Neural cell (in vitro differentiated cells): Measurements from ENCODE around the gene KDM4B. TPM values are rescaled to one million over a fixed set of nuclear protein-coding genes. Genes with fewer than 3 reads are reported as not detected.
A peak's percentile ranks its signal among the peaks of the same experiment; 100 is the strongest.

ENCODE experiments used
- H2AFZ ChIP-seq: fragments of 200-600, 300-800 bp; sonication (generic), shearing (Covaris generic); 2 replicates; pipeline ENCODE4 v1.6.0; 2014; ENCODE audit warnings: low read depth, mild to moderate bottlenecking, antibody characterized with exemption, low read length, moderate library complexity
- H3F3A ChIP-seq: fragments of 200-600 bp; shearing (Covaris generic); 2 replicates; pipeline ENCODE4 v1.6.1; 2016; ENCODE audit warnings: mild to moderate bottlenecking, moderate library complexity, mixed read lengths, antibody characterized with exemption, low read length; ENCODE audit not compliant: insufficient read depth, poor library complexity, severe bottlenecking
- H3K27ac ChIP-seq: fragments of 200-600, 300-800 bp; sonication (generic), shearing (Covaris generic); 2 replicates; pipeline ENCODE4 v1.5.1; 2014; ENCODE audit warnings: mild to moderate bottlenecking, low read length, moderate library complexity
- H3K27me3 ChIP-seq: fragments of 300-800, 200-600 bp; sonication (generic), shearing (Covaris generic); 2 replicates; pipeline ENCODE4 v1.6.0; 2014; ENCODE audit warnings: mild to moderate bottlenecking, low read depth, low read length, moderate library complexity; ENCODE audit not compliant: insufficient read depth
- H3K36me3 ChIP-seq: fragments of 300-800, 200-600 bp; sonication (generic), shearing (Covaris generic); 2 replicates; pipeline ENCODE4 v1.5.1; 2014; ENCODE audit warnings: mild to moderate bottlenecking, antibody characterized with exemption, low read length, moderate library complexity; ENCODE audit not compliant: insufficient read depth
- H3K4me2 ChIP-seq: fragments of 300-800, 200-600 bp; sonication (generic), shearing (Covaris generic); 2 replicates; pipeline ENCODE4 v1.6.0; 2014; ENCODE audit warnings: mild to moderate bottlenecking, low read length
- H3K4me3 ChIP-seq: fragments of 300-800, 200-600 bp; sonication (generic), shearing (Covaris generic); 2 replicates; pipeline ENCODE4 v1.5.1; 2014; ENCODE audit warnings: mild to moderate bottlenecking, low read length, moderate library complexity
- H3K79me2 ChIP-seq: fragments of 200-600 bp; shearing (Covaris generic); replicated peaks from 2 replicates; pipeline ENCODE4 v1.6.0; 2014; ENCODE audit warnings: mild to moderate bottlenecking, low read length, moderate library complexity; ENCODE audit not compliant: insufficient read depth
- H3K9ac ChIP-seq: fragments of 300-800, 200-600 bp; sonication (generic), shearing (Covaris generic); 2 replicates; pipeline ENCODE4 v1.6.1; 2016; ENCODE audit warnings: mild to moderate bottlenecking, low read length, mixed read lengths
- H3K9me2 ChIP-seq: fragments of 200-600 bp; shearing (Covaris generic); 2 replicates; pipeline ENCODE4 v1.6.1; 2016; ENCODE audit warnings: mild to moderate bottlenecking, low read length, mixed read lengths; ENCODE audit not compliant: insufficient read depth
- H3K9me3 ChIP-seq: fragments of 200-600, 300-800 bp; sonication (generic), shearing (Covaris generic); 2 replicates; pipeline ENCODE4 v1.6.1; 2016; ENCODE audit warnings: mild to moderate bottlenecking, mixed run types, low read length, moderate library complexity, mixed read lengths
- H4K20me1 ChIP-seq: fragments of 200-600 bp; shearing (Covaris generic); 2 replicates; pipeline ENCODE4 v1.6.1; 2016; ENCODE audit warnings: mild to moderate bottlenecking, mixed run types; ENCODE audit not compliant: insufficient read depth
- EP300 ChIP-seq: fragments of 450-650 bp; conservative IDR thresholded peaks from 2 replicates; pipeline ENCODE4 v1.6.1; 2014; ENCODE audit warnings: antibody characterized with exemption, mild to moderate bottlenecking, moderate library complexity; ENCODE audit not compliant: poor library complexity, severe bottlenecking
- EZH2 ChIP-seq: fragments of 200-600, 300-800 bp; shearing (Covaris generic), sonication (generic); IDR thresholded peaks from 2 replicates; pipeline ENCODE4 v1.6.1; 2014; ENCODE audit warnings: antibody characterized with exemption, low read length, borderline replicate concordance, mild to moderate bottlenecking; ENCODE audit not compliant: insufficient read depth, poor library complexity, severe bottlenecking
- MXI1 ChIP-seq: fragments of 450-650 bp; conservative IDR thresholded peaks from 2 replicates; pipeline ENCODE4 v1.6.1; 2014; ENCODE audit warnings: antibody characterized with exemption, mild to moderate bottlenecking; ENCODE audit not compliant: poor library complexity, severe bottlenecking
- POLR2AphosphoS5 ChIP-seq: IDR thresholded peaks from 2 replicates; pipeline ENCODE4 v1.6.1; 2012
- RAD21 ChIP-seq: fragments of 450-650 bp; conservative IDR thresholded peaks from 2 replicates; pipeline ENCODE4 v1.6.1; 2014; ENCODE audit warnings: antibody characterized with exemption, mild to moderate bottlenecking, moderate library complexity
- SMC3 ChIP-seq: fragments of 450-650 bp; conservative IDR thresholded peaks from 2 replicates; pipeline ENCODE4 v1.6.1; 2014; ENCODE audit warnings: antibody characterized with exemption, mild to moderate bottlenecking, moderate library complexity; ENCODE audit not compliant: poor library complexity
- TAF1 ChIP-seq: IDR thresholded peaks from 2 replicates; pipeline ENCODE4 v1.6.1; 2012; ENCODE audit warnings: low read depth
- polyA plus RNA-seq: library from polyadenylated mRNA; depleted of rRNA; stranded (reverse); fragments of >200 nt; gene quantifications from 2 replicates; pipeline ENCODE4 v1.2.3, GENCODE V29; 2014
- TF ChIP-seq, protein P1 (sequence below): fragments of 450-650 bp; IDR thresholded peaks from 2 replicates; pipeline ENCODE4 v1.5.1; 2014; ENCODE audit warnings: antibody characterized with exemption, mild to moderate bottlenecking, moderate library complexity; ENCODE audit not compliant: poor library complexity, severe bottlenecking
- TF ChIP-seq, protein P2 (sequence below): IDR thresholded peaks from 2 replicates; pipeline ENCODE4 v1.6.1; 2012; ENCODE audit warnings: borderline replicate concordance

Gene KDM4B
- polyA plus RNA-seq, 1 donor from 2014 or later, result 19.1 TPM

DNA sequence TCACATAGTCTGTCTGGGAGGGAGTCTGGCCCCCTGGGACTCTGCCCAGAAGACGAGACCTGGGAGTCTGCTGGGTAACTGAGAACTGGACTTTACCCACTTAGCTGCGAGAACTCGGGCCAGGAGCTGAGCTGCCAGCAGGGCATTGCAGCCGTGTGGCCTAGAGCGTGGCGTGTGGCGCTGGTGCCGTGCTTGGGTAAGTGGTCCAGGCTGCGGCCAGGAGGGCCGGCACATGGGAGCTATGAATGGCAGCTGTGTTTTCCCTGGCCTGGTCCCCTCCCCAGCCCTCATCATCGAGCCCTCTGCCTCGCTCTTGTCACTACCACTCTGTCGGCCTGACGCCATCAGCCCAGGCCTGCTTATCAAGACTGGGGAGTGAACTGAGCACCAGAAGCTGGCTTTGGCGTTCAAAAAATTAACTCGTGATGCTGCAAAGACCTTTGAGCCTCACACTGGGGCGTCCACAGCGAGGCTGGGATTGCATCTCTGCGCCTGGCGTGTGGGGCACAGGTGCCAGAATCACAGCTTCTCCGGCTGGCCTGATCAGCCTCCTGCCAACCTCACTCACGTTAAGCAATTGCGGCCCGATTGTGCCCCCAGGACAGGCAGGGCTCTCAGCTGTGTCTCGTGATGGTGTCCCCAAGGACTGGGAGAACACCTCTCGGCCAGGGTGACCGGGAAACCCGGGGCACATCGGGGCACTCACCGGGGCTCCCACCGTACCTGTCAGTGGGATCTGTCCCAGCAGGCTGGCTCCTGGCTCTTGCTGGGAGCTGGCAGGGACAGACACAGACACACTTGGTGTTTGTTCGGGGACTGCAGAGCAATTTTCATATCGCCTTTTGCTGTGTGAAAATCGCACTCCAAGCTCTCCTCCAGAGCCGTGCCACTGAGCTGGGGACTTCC, 85.9 kb downstream of the KDM4B start:
- Histone ChIP-seq H3K9me3 (no peaks in the 10 kb centered on the region), H4K20me1 (no peaks in the 10 kb centered on the region), H3K36me3 (no peaks in the 10 kb centered on the region), H3K9ac (no peak overlapping the region), H2AFZ (no peak overlapping the region), H3K4me3 (no peak overlapping the region), H3K27ac (no peak overlapping the region), H3K27me3 (no peaks in the 10 kb centered on the region), H3K4me2 (no peak overlapping the region), H3K9me2 (no peaks in the 10 kb centered on the region), H3K79me2 (no peaks in the 10 kb centered on the region), H3F3A (no peaks in the 10 kb centered on the region)
- TF ChIP-seq EZH2 (no peak), POLR2AphosphoS5 (no peak), EP300 (no peak)

- Histone ChIP-seq H3K27ac (no peak overlapping the region), H3K79me2 (no peaks in the 10 kb centered on the region), H3K9me3 (no peaks in the 10 kb centered on the region), H3K9ac (no peak overlapping the region), H4K20me1 (no peaks in the 10 kb centered on the region), H3K9me2 (no peaks in the 10 kb centered on the region), H3K27me3 (no peaks in the 10 kb centered on the region), H3K4me3 (no peak overlapping the region), H3K4me2 (no peak overlapping the region), H3F3A (no peaks in the 10 kb centered on the region), H2AFZ (no peak overlapping the region), H3K36me3 (no peaks in the 10 kb centered on the region)
- TF ChIP-seq EZH2 (no peak), RAD21 (no peak), TAF1 (no peak), EP300 (no peak), POLR2AphosphoS5 (no peak)
- TF ChIP-seq, protein P1, sequence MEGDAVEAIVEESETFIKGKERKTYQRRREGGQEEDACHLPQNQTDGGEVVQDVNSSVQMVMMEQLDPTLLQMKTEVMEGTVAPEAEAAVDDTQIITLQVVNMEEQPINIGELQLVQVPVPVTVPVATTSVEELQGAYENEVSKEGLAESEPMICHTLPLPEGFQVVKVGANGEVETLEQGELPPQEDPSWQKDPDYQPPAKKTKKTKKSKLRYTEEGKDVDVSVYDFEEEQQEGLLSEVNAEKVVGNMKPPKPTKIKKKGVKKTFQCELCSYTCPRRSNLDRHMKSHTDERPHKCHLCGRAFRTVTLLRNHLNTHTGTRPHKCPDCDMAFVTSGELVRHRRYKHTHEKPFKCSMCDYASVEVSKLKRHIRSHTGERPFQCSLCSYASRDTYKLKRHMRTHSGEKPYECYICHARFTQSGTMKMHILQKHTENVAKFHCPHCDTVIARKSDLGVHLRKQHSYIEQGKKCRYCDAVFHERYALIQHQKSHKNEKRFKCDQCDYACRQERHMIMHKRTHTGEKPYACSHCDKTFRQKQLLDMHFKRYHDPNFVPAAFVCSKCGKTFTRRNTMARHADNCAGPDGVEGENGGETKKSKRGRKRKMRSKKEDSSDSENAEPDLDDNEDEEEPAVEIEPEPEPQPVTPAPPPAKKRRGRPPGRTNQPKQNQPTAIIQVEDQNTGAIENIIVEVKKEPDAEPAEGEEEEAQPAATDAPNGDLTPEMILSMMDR, result no peak
Measured at GRCh38 chr19:5055457-5055776, 86.5 kb downstream of the KDM4B start.

GRCh38 chr19:5057860-5058259, 88.9 kb downstream of the KDM4B start:
- no peaks in the 10 kb centered on the region for H3K36me3 ChIP-seq
- TF ChIP-seq, protein P1, result no peak
- TF ChIP-seq EZH2, result no peak
- TF ChIP-seq RAD21, result no peak
- TF ChIP-seq SMC3, result no peak
- TF ChIP-seq POLR2AphosphoS5, result no peak
- TF ChIP-seq MXI1, result no peak
- no peak for TF ChIP-seq TAF1
- TF ChIP-seq, protein P2, sequence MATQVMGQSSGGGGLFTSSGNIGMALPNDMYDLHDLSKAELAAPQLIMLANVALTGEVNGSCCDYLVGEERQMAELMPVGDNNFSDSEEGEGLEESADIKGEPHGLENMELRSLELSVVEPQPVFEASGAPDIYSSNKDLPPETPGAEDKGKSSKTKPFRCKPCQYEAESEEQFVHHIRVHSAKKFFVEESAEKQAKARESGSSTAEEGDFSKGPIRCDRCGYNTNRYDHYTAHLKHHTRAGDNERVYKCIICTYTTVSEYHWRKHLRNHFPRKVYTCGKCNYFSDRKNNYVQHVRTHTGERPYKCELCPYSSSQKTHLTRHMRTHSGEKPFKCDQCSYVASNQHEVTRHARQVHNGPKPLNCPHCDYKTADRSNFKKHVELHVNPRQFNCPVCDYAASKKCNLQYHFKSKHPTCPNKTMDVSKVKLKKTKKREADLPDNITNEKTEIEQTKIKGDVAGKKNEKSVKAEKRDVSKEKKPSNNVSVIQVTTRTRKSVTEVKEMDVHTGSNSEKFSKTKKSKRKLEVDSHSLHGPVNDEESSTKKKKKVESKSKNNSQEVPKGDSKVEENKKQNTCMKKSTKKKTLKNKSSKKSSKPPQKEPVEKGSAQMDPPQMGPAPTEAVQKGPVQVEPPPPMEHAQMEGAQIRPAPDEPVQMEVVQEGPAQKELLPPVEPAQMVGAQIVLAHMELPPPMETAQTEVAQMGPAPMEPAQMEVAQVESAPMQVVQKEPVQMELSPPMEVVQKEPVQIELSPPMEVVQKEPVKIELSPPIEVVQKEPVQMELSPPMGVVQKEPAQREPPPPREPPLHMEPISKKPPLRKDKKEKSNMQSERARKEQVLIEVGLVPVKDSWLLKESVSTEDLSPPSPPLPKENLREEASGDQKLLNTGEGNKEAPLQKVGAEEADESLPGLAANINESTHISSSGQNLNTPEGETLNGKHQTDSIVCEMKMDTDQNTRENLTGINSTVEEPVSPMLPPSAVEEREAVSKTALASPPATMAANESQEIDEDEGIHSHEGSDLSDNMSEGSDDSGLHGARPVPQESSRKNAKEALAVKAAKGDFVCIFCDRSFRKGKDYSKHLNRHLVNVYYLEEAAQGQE, result no peak
- TF ChIP-seq EP300, result no peak

More at GRCh38 chr19:5057860-5058259, 88.9 kb downstream of the KDM4B start:
- Histone ChIP-seq H3K79me2 (no peaks in the 10 kb centered on the region), H3F3A (no peaks in the 10 kb centered on the region), H2AFZ (no peak overlapping the region), H3K27me3 (no peaks in the 10 kb centered on the region), H3K9me3 (no peaks in the 10 kb centered on the region), H3K9me2 (no peaks in the 10 kb centered on the region), H3K4me3 (no peak overlapping the region), H4K20me1 (no peaks in the 10 kb centered on the region), H3K9ac (no peak overlapping the region), H3K4me2 (no peak overlapping the region), H3K27ac (peak overlapping the region; percentile 59)
